DOHH2 (cell line): ENCODE results near the gene ERI3.

Experiments used
- H3F3A ChIP-seq: fragments of 200-600 bp; sonication (generic), shearing (Covaris generic); 2 replicates; pipeline ENCODE4 v1.6.0; 2016; ENCODE audit warnings: antibody characterized with exemption, mild to moderate bottlenecking; ENCODE audit not compliant: control insufficient read depth, insufficient read depth
- H3K27ac ChIP-seq: fragments of 200-600 bp; sonication (generic); 2 replicates; pipeline ENCODE4 v1.5.1; 2014; ENCODE audit warnings: low read depth, mild to moderate bottlenecking, low read length, moderate library complexity
- H3K27me3 ChIP-seq: fragments of 200-600 bp; sonication (generic); 2 replicates; pipeline ENCODE4 v1.6.1; 2014; ENCODE audit warnings: mild to moderate bottlenecking, low read length, mixed read lengths; ENCODE audit not compliant: control insufficient read depth
- H3K36me3 ChIP-seq: fragments of 200-600 bp; sonication (generic); 2 replicates; pipeline ENCODE4 v1.6.1; 2014; ENCODE audit warnings: mild to moderate bottlenecking, low read length, moderate library complexity, mixed read lengths; ENCODE audit not compliant: control insufficient read depth
- H3K4me1 ChIP-seq: fragments of 200-600 bp; sonication (generic); 2 replicates; pipeline ENCODE4 v1.6.1; 2014; ENCODE audit warnings: mild to moderate bottlenecking, low read length, mixed read lengths; ENCODE audit not compliant: control insufficient read depth
- H3K4me2 ChIP-seq: fragments of 200-600 bp; sonication (generic); 2 replicates; pipeline ENCODE4 v1.6.0; 2014; ENCODE audit warnings: mild to moderate bottlenecking, low read length, moderate library complexity
- H3K4me3 ChIP-seq: fragments of 200-600 bp; sonication (generic); 2 replicates; pipeline ENCODE4 v1.5.1; 2014; ENCODE audit warnings: mild to moderate bottlenecking, low read length, mixed read lengths
- H3K79me2 ChIP-seq: fragments of 200-600 bp; sonication (generic); 2 replicates; pipeline ENCODE4 v1.6.1; 2014; ENCODE audit warnings: mild to moderate bottlenecking, low read length, mixed read lengths; ENCODE audit not compliant: control insufficient read depth
- H3K9me2 ChIP-seq: fragments of 200-600 bp; sonication (generic); replicated peaks from 2 replicates; pipeline ENCODE4 v1.6.1; 2014; ENCODE audit warnings: mild to moderate bottlenecking, low read length, mixed read lengths; ENCODE audit not compliant: control insufficient read depth
- H3K9me3 ChIP-seq: fragments of 200-600 bp; sonication (generic); 2 replicates; pipeline ENCODE4 v1.6.1; 2014; ENCODE audit warnings: antibody characterized with exemption, low read length, mixed read lengths; ENCODE audit not compliant: control insufficient read depth, insufficient read depth
- H4K20me1 ChIP-seq: fragments of 200-600 bp; sonication (generic); 2 replicates; pipeline ENCODE4 v1.6.0; 2014; ENCODE audit warnings: low read depth, mild to moderate bottlenecking, antibody characterized with exemption, low read length, moderate library complexity; ENCODE audit not compliant: control insufficient read depth, insufficient read depth
- EZH2phosphoT487 ChIP-seq: fragments of 200-600 bp; sonication (generic); IDR thresholded peaks from 2 replicates; pipeline ENCODE4 v1.6.1; 2017; ENCODE audit warnings: borderline replicate concordance, mild to moderate bottlenecking, antibody characterized with exemption, low read length, moderate library complexity, mixed read lengths
- TF ChIP-seq, protein P1 (sequence below): fragments of 200-600 bp; sonication (generic); IDR thresholded peaks from one replicate; pipeline ENCODE4 v1.5.1; 2014; ENCODE audit warnings: antibody characterized with exemption, mild to moderate bottlenecking, low read depth, low read length; ENCODE audit not compliant: poor library complexity, severe bottlenecking

The ERI3 gene

GRCh38 chr1:44326024-44326701, 28.9 kb downstream of the ERI3 start:
- Histone ChIP-seq H3K4me2 (no peak overlapping the region), H3K79me2 (peaks cover 3% of the 10 kb centered on the region), H3K27me3 (no peaks in the 10 kb centered on the region), H3K4me1 (no peaks in the 10 kb centered on the region), H4K20me1 (no peaks in the 10 kb centered on the region), H3K36me3 (peaks cover 11% of the 10 kb centered on the region; the same call in 1 of the 2 replicates), H3K4me3 (no peak overlapping the region), H3F3A (no peaks in the 10 kb centered on the region), H3K27ac (no peak overlapping the region), H3K9me2 (no peaks in the 10 kb centered on the region), H3K9me3 (no peaks in the 10 kb centered on the region)
- no peak for TF ChIP-seq EZH2phosphoT487
- TF ChIP-seq, protein P1, sequence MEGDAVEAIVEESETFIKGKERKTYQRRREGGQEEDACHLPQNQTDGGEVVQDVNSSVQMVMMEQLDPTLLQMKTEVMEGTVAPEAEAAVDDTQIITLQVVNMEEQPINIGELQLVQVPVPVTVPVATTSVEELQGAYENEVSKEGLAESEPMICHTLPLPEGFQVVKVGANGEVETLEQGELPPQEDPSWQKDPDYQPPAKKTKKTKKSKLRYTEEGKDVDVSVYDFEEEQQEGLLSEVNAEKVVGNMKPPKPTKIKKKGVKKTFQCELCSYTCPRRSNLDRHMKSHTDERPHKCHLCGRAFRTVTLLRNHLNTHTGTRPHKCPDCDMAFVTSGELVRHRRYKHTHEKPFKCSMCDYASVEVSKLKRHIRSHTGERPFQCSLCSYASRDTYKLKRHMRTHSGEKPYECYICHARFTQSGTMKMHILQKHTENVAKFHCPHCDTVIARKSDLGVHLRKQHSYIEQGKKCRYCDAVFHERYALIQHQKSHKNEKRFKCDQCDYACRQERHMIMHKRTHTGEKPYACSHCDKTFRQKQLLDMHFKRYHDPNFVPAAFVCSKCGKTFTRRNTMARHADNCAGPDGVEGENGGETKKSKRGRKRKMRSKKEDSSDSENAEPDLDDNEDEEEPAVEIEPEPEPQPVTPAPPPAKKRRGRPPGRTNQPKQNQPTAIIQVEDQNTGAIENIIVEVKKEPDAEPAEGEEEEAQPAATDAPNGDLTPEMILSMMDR = no peak

GRCh38 chr1:44323947-44324346, 31.1 kb downstream of the ERI3 start:
- Histone ChIP-seq H3K79me2 (peaks cover 3% of the 10 kb centered on the region), H3K4me2 (no peak overlapping the region), H3K27ac (no peak overlapping the region), H3K4me1 (no peaks in the 10 kb centered on the region), H3K36me3 (peaks cover 17% of the 10 kb centered on the region), H3K27me3 (no peaks in the 10 kb centered on the region), H3K4me3 (no peak overlapping the region), H4K20me1 (no peaks in the 10 kb centered on the region), H3K9me2 (no peaks in the 10 kb centered on the region), H3K9me3 (no peaks in the 10 kb centered on the region), H3F3A (no peaks in the 10 kb centered on the region)
- TF ChIP-seq, protein P1 = no peak
- no peak for TF ChIP-seq EZH2phosphoT487

- H3K79me2 ChIP-seq = 0 out of 2 replicates have a peak, but pooled peaks cover under 1% of the 10 kb centered on the region
- TF ChIP-seq, protein P1 = no peak
- no peak for TF ChIP-seq EZH2phosphoT487
- H3K36me3 ChIP-seq = peaks cover 29% of the 10 kb centered on the region
- H3K4me1 ChIP-seq = peaks cover 4% of the 10 kb centered on the region; the same call in 1 of the 2 replicates
- H3K27ac ChIP-seq = no peak overlapping the region
- H3K9me2 ChIP-seq = no peaks in the 10 kb centered on the region
- H3F3A ChIP-seq = no peaks in the 10 kb centered on the region
- no peak overlapping the region for H3K4me3 ChIP-seq
- no peak overlapping the region for H3K4me2 ChIP-seq
- H4K20me1 ChIP-seq = peaks cover 6% of the 10 kb centered on the region; the same call in 1 of the 2 replicates
- H3K27me3 ChIP-seq = no peaks in the 10 kb centered on the region
- no peaks in the 10 kb centered on the region for H3K9me3 ChIP-seq
These were observed 32.7 kb downstream of the ERI3 start for GRCh38 chr1:44322367-44322766.
